ENCODE measurements around the gene LDB2. TPM values are rescaled to one million over a fixed set of nuclear protein-coding genes. Genes with fewer than 3 reads are reported as not detected.

Gene LDB2
- total RNA-seq, 1 experiment from 2014 or later = not detected

DNA sequence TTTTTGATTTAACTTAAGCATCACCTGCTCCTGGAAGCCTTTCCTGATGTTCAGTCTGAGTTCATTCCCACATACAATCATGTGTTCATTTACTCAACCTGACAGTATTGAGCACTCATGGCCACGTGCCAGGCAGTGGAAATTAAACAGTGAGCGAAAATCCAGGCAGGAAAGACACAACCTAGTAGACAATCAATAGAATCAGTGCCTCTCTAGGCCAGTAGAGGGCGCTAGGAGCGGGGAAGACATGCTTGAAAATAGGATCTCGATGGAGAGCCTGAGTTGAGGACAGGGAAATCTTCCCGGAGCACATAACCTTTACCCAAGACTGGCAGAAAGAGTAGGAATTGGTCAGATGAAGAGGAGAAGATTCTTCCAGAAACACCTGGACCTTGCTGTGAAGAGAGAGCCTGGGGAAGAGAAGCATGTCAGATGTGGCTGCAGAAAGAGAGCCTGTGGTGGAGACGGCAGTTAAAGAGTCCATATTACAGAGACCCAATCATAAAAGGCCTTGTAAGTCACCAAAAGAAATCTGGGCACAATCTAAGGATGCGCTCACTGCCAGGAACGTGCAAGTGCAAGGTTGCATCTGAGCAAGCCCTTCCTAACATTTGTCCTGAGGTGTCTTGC, 103.5 kb downstream of the LDB2 start:
- Histone ChIP-seq H3K4me2 (ENCODE audit: low read depth, low read length, poor library complexity, severe bottlenecking) (no peak overlapping the region), H3K9ac (ENCODE audit: low read length) (no peak overlapping the region), H3K4me3 (ENCODE audit: low read length) (no peak overlapping the region), H2AFZ (ENCODE audit: low read length) (no peak overlapping the region), H3K9me2 (replicated peaks; ENCODE audit: insufficient read depth, low read length) (no peaks in the 10 kb centered on the region), H3K9me3 (ENCODE audit: low read length) (no peaks in the 10 kb centered on the region), H3K79me2 (ENCODE audit: low read length) (no peaks in the 10 kb centered on the region), H3K27me3 (ENCODE audit: low read length) (no peaks in the 10 kb centered on the region), H4K20me1 (ENCODE audit: insufficient read depth, low read depth, low read length) (no peaks in the 10 kb centered on the region), H3K36me3 (ENCODE audit: insufficient read depth, low read length) (no peaks in the 10 kb centered on the region), H3K4me1 (ENCODE audit: low read length) (no peaks in the 10 kb centered on the region), H3K27ac (ENCODE audit: low read length) (no peak overlapping the region)
- DNase-seq = peak; percentile 80

DNA sequence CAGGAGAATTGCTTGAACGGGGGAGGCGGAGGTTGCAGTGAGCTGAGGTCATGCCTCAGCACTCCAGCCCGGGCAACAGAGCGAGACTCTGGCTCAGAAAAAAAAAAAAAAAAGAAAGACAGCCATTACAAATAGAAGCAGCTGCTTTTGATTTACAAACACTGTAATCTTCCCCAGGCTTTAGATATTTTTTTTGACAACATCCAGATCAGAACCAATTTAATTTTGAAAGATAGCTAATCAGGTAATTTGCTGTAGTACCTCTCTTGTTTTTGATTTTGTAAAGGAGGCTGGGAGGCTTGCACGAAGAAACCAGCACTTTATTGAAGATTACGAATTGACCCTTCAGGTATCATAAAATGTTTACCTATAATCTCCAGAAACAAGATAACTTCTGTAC, 107.0 kb downstream of the LDB2 start:
- H3K27me3 ChIP-seq (ENCODE audit: low read length) = no peaks in the 10 kb centered on the region
- H3K4me2 ChIP-seq (ENCODE audit: low read depth, low read length, poor library complexity, severe bottlenecking) = no peak overlapping the region
- no peaks in the 10 kb centered on the region for H3K4me1 ChIP-seq (ENCODE audit: low read length)
- H3K4me3 ChIP-seq (ENCODE audit: low read length) = no peak overlapping the region
- no peak overlapping the region for H3K27ac ChIP-seq (ENCODE audit: low read length)
- no peak overlapping the region for H2AFZ ChIP-seq (ENCODE audit: low read length)
- no peaks in the 10 kb centered on the region for H3K9me2 ChIP-seq (replicated peaks; ENCODE audit: insufficient read depth, low read length)
- H3K36me3 ChIP-seq (ENCODE audit: insufficient read depth, low read length) = no peaks in the 10 kb centered on the region
- H3K9me3 ChIP-seq (ENCODE audit: low read length) = no peaks in the 10 kb centered on the region
- no peaks in the 10 kb centered on the region for H3K79me2 ChIP-seq (ENCODE audit: low read length)
- no peak for DNase-seq
- H3K9ac ChIP-seq (ENCODE audit: low read length) = no peak overlapping the region
- no peaks in the 10 kb centered on the region for H4K20me1 ChIP-seq (ENCODE audit: insufficient read depth, low read depth, low read length)

DNA sequence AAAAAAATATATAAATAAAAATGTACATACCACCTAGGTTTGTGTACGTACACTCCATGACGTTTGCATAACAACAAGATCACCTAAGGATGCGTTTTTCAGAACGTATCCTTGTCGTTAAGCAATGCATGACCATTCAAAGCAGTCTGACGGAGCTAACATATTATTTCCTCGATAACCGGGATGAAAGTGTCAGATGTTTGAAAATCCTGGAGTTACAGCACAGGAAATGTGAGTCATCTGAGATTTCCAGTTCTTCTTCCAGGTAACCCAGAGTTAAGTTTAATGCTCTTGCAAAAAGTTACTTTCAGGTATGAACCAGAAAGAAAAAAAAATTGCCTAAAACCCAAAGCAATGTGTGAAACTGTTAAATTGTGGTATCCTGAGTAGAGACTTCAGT, 107.9 kb downstream of the LDB2 start:
- no peak overlapping the region for H2AFZ ChIP-seq (ENCODE audit: low read length)
- H3K36me3 ChIP-seq (ENCODE audit: insufficient read depth, low read length) = no peaks in the 10 kb centered on the region
- no peaks in the 10 kb centered on the region for H3K4me1 ChIP-seq (ENCODE audit: low read length)
- no peaks in the 10 kb centered on the region for H3K27me3 ChIP-seq (ENCODE audit: low read length)
- H3K79me2 ChIP-seq (ENCODE audit: low read length) = no peaks in the 10 kb centered on the region
- no peak overlapping the region for H3K27ac ChIP-seq (ENCODE audit: low read length)
- no peak overlapping the region for H3K4me2 ChIP-seq (ENCODE audit: low read depth, low read length, poor library complexity, severe bottlenecking)
- no peaks in the 10 kb centered on the region for H3K9me3 ChIP-seq (ENCODE audit: low read length)
- no peaks in the 10 kb centered on the region for H4K20me1 ChIP-seq (ENCODE audit: insufficient read depth, low read depth, low read length)
- H3K9ac ChIP-seq (ENCODE audit: low read length) = no peak overlapping the region
- no peaks in the 10 kb centered on the region for H3K9me2 ChIP-seq (replicated peaks; ENCODE audit: insufficient read depth, low read length)
- DNase-seq = no peak
- no peak overlapping the region for H3K4me3 ChIP-seq (ENCODE audit: low read length)

DNA sequence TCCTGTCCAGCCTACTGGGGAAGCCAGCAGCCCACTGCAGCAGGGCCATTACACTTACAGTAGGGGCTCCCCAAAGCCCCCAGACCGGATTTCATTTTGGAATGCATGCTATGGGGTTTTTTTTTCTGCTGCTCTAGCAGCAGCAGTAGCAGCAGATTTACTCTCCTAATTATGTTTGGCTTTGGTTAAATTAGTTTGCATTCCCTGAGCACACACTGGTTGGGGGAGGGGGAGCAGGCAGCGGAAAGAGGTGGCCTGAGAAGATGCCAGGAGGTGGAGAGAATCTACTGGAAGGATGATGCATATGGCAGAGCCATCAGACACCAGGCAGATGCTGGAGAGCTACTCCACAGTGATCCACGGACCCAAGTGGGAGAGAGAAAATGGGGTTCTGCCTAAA, 109.6 kb downstream of the LDB2 start:
- H4K20me1 ChIP-seq (ENCODE audit: insufficient read depth, low read depth, low read length) = no peaks in the 10 kb centered on the region
- no peak for DNase-seq
- H3K9ac ChIP-seq (ENCODE audit: low read length) = no peak overlapping the region
- no peaks in the 10 kb centered on the region for H3K4me1 ChIP-seq (ENCODE audit: low read length)
- no peaks in the 10 kb centered on the region for H3K9me3 ChIP-seq (ENCODE audit: low read length)
- no peaks in the 10 kb centered on the region for H3K79me2 ChIP-seq (ENCODE audit: low read length)
- no peaks in the 10 kb centered on the region for H3K27me3 ChIP-seq (ENCODE audit: low read length)
- H3K36me3 ChIP-seq (ENCODE audit: insufficient read depth, low read length) = no peaks in the 10 kb centered on the region
- no peak overlapping the region for H3K4me2 ChIP-seq (ENCODE audit: low read depth, low read length, poor library complexity, severe bottlenecking)
- H2AFZ ChIP-seq (ENCODE audit: low read length) = no peak overlapping the region
- H3K27ac ChIP-seq (ENCODE audit: low read length) = no peak overlapping the region
- no peak overlapping the region for H3K4me3 ChIP-seq (ENCODE audit: low read length)
- no peaks in the 10 kb centered on the region for H3K9me2 ChIP-seq (replicated peaks; ENCODE audit: insufficient read depth, low read length)

DNA sequence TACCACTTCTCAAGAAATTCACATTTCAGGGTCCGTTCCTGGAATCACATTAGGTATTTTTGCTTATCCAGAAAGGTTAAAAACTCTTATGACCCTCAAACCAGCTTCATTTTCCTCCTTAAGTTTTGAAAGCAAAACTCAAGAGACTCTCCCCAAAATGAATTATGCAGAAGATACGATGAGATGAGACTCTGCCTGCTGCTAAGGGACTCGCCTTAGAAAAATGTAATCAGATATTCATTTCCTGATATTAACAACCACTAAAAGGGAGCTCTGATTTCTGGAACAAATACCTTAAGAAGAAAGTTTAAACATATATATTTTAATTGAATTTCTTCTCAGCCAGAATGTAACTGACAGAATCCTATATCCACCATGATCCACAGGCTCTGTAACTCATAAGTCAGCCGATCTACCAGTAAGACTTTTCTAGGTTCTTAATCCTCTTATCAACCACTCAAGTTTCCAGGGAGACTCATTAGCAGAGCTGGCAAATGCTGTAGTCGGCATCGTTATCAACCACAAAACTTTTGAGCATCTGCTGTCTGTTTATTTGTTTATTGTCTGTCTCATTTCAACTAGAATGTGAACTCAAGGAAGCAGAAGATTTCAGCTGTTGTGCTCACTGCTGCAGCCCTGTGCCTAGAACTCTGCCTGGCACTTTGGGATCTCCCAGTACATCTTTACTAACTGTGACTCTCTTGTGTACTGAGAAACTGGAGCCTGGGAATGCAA, 112.5 kb downstream of the LDB2 start:
- DNase-seq = no peak
- no peaks in the 10 kb centered on the region for H3K4me1 ChIP-seq (ENCODE audit: low read length)
- no peak overlapping the region for H3K9ac ChIP-seq (ENCODE audit: low read length)
- H3K9me2 ChIP-seq (replicated peaks; ENCODE audit: insufficient read depth, low read length) = no peaks in the 10 kb centered on the region
- no peaks in the 10 kb centered on the region for H3K9me3 ChIP-seq (ENCODE audit: low read length)
- no peaks in the 10 kb centered on the region for H3K27me3 ChIP-seq (ENCODE audit: low read length)
- no peak overlapping the region for H3K4me3 ChIP-seq (ENCODE audit: low read length)
- H4K20me1 ChIP-seq (ENCODE audit: insufficient read depth, low read depth, low read length) = no peaks in the 10 kb centered on the region
- H2AFZ ChIP-seq (ENCODE audit: low read length) = no peak overlapping the region
- H3K36me3 ChIP-seq (ENCODE audit: insufficient read depth, low read length) = no peaks in the 10 kb centered on the region
- no peak overlapping the region for H3K4me2 ChIP-seq (ENCODE audit: low read depth, low read length, poor library complexity, severe bottlenecking)
- no peak overlapping the region for H3K27ac ChIP-seq (ENCODE audit: low read length)
- no peaks in the 10 kb centered on the region for H3K79me2 ChIP-seq (ENCODE audit: low read length)

DNA sequence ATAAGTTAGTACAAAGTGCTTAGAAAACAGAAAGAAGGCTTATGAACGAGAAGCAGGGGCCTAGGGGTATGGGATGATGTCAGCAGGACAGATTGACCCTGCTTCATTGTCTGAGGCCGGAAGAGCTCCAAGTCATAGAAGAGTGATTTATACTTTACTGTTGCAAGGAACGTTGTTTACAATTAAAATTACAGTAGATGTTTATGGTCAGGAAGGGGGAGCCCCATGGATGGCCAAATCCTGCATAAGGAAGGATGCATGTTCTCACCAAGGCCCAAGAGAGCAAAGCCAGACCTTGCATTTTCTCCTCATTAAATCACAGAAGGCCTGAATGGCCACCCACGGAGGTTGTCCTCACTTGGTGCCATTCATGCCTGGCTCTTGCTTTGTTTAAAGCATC, 115.3 kb downstream of the LDB2 start:
- Histone ChIP-seq H3K9me2 (replicated peaks; ENCODE audit: insufficient read depth, low read length) (no peaks in the 10 kb centered on the region), H3K4me2 (ENCODE audit: low read depth, low read length, poor library complexity, severe bottlenecking) (no peak overlapping the region), H3K9ac (ENCODE audit: low read length) (no peak overlapping the region), H3K36me3 (ENCODE audit: insufficient read depth, low read length) (no peaks in the 10 kb centered on the region), H3K27me3 (ENCODE audit: low read length) (no peaks in the 10 kb centered on the region), H3K9me3 (ENCODE audit: low read length) (no peaks in the 10 kb centered on the region), H3K4me3 (ENCODE audit: low read length) (no peak overlapping the region), H3K79me2 (ENCODE audit: low read length) (no peaks in the 10 kb centered on the region), H2AFZ (ENCODE audit: low read length) (no peak overlapping the region), H4K20me1 (ENCODE audit: insufficient read depth, low read depth, low read length) (no peaks in the 10 kb centered on the region), H3K4me1 (ENCODE audit: low read length) (no peaks in the 10 kb centered on the region), H3K27ac (ENCODE audit: low read length) (no peak overlapping the region)
- no peak for DNase-seq

DNA sequence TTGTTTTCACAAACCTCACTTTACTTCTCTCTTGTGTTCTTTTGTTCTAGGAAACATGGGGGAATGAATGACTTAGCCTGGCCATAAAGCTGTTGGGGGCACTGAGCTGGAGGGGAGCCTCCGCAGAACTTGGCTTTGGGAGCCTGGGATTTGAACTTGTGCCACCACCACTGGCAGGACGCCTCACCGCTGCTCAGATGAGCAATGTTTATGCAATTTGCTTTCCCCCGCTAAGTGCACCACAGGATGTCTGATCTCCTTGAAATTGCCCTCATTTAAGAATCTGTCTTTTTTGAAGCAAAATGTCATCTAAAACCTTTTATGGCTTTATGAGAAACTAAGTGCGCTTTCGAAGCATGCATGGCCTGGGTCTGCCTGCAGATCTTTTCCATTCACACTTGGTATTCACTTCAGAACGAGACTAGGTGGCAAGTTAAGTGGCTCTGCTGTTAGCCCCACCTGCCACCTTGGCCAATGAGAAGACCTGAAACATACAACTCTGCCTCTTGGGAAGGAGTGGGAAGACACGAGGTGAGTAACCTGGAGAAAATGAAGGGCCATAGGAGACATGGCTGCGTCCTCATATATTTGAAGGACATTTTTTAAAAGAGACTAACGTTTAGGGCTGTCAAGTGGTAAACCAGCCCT, 119.3 kb downstream of the LDB2 start:
- H3K4me3 ChIP-seq (ENCODE audit: low read length) = no peak overlapping the region
- no peak for DNase-seq
- H4K20me1 ChIP-seq (ENCODE audit: insufficient read depth, low read depth, low read length) = no peaks in the 10 kb centered on the region
- H3K27me3 ChIP-seq (ENCODE audit: low read length) = no peaks in the 10 kb centered on the region
- no peaks in the 10 kb centered on the region for H3K4me1 ChIP-seq (ENCODE audit: low read length)
- H2AFZ ChIP-seq (ENCODE audit: low read length) = no peak overlapping the region
- no peaks in the 10 kb centered on the region for H3K9me3 ChIP-seq (ENCODE audit: low read length)
- H3K4me2 ChIP-seq (ENCODE audit: low read depth, low read length, poor library complexity, severe bottlenecking) = no peak overlapping the region
- no peaks in the 10 kb centered on the region for H3K36me3 ChIP-seq (ENCODE audit: insufficient read depth, low read length)
- H3K9me2 ChIP-seq (replicated peaks; ENCODE audit: insufficient read depth, low read length) = no peaks in the 10 kb centered on the region
- no peaks in the 10 kb centered on the region for H3K79me2 ChIP-seq (ENCODE audit: low read length)
- no peak overlapping the region for H3K9ac ChIP-seq (ENCODE audit: low read length)
- H3K27ac ChIP-seq (ENCODE audit: low read length) = no peak overlapping the region

DNA sequence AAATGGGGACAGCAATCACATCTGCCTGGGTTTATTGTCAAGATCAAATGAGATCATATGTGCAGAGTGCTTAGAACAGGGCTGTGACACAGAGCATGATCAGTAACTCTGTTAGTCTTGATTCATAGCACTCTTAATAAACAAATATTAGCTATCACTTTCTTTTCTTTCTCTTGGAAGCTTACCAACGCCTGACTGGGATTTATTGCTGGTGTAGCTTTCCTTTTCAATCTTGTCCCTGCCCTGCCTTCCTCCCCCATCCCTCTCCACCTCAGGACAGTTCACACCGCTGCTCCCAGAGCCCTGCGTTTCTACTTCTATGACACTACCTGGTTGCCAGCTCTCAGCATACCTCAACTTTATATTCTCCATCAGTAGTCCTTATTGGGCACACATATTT, 120.7 kb downstream of the LDB2 start:
- H3K9ac ChIP-seq (ENCODE audit: low read length) = no peak overlapping the region
- no peaks in the 10 kb centered on the region for H4K20me1 ChIP-seq (ENCODE audit: insufficient read depth, low read depth, low read length)
- no peak overlapping the region for H3K4me3 ChIP-seq (ENCODE audit: low read length)
- no peaks in the 10 kb centered on the region for H3K36me3 ChIP-seq (ENCODE audit: insufficient read depth, low read length)
- H3K9me2 ChIP-seq (replicated peaks; ENCODE audit: insufficient read depth, low read length) = no peaks in the 10 kb centered on the region
- no peak overlapping the region for H3K4me2 ChIP-seq (ENCODE audit: low read depth, low read length, poor library complexity, severe bottlenecking)
- H3K27me3 ChIP-seq (ENCODE audit: low read length) = no peaks in the 10 kb centered on the region
- H3K27ac ChIP-seq (ENCODE audit: low read length) = no peak overlapping the region
- no peak for DNase-seq
- H3K79me2 ChIP-seq (ENCODE audit: low read length) = no peaks in the 10 kb centered on the region
- no peaks in the 10 kb centered on the region for H3K9me3 ChIP-seq (ENCODE audit: low read length)
- H3K4me1 ChIP-seq (ENCODE audit: low read length) = no peaks in the 10 kb centered on the region
- H2AFZ ChIP-seq (ENCODE audit: low read length) = no peak overlapping the region
